Vagina (tissue), 2 donors: ENCODE measurements around the gene ZBTB12.
"Not testable (repeated sequence)": the region's sequence is repeated elsewhere in the genome, so short reads cannot be mapped to it uniquely, and the experiment has no call there.

ENCODE experiments used
- CTCF ChIP-seq, 3 experiments: fragments of 450-650 bp in 2 of 3; fragments of 200-600 bp in 1 of 3; sonication (generic) in 1 of 3; IDR thresholded peaks; one replicate each; pipeline ENCODE4 v1.5.1; 2017 to 2019; ENCODE audit warnings: antibody characterized with exemption in 3 of 3, mild to moderate bottlenecking in 2 of 3, moderate library complexity in 2 of 3
- POLR2A ChIP-seq, 2 donors: fragments of 450-650 bp; IDR thresholded peaks; one replicate each; pipeline ENCODE4 v1.6.1; 2017; ENCODE audit warnings: antibody characterized with exemption in 2 of 2, mild to moderate bottlenecking in 2 of 2, moderate library complexity in 2 of 2

- TF ChIP-seq CTCF, POLR2A (IDR thresholded peaks at IDR 0.05): not testable (repeated sequence)
Observed at GRCh38 chr6:31909298-31909697, 7.4 kb upstream of the ZBTB12 start.
